Neural progenitor cell (in vitro differentiated cells): Measurements from ENCODE around the gene CEP131. TPM values are rescaled to one million over a fixed set of nuclear protein-coding genes. Genes with fewer than 3 reads are reported as not detected.
A peak's percentile ranks its signal among the peaks of the same experiment; 100 is the strongest.

ENCODE experiments used
- DNase-seq: peaks from one replicate; pipeline ENCODE4 v3.0.0-alpha.2; 2016; ENCODE audit warnings: low spot score
- H2AFZ ChIP-seq: fragments of 200-600 bp; sonication (generic); replicated peaks from 2 replicates; pipeline ENCODE4 v1.6.1; 2016; ENCODE audit warnings: antibody characterized with exemption
- H3F3A ChIP-seq: fragments of 200-600 bp; sonication (generic); 2 replicates; pipeline ENCODE4 v1.6.1; 2016; ENCODE audit warnings: antibody characterized with exemption, low read depth
- H3K27ac ChIP-seq: fragments of 200-600 bp; sonication (generic); 2 replicates; pipeline ENCODE4 v1.5.1; 2016; ENCODE audit warnings: mild to moderate bottlenecking
- H3K27me3 ChIP-seq: fragments of 200-600 bp; sonication (generic); 2 replicates; pipeline ENCODE4 v1.6.1; 2016; ENCODE audit warnings: mild to moderate bottlenecking, moderate library complexity
- H3K36me3 ChIP-seq: fragments of 200-600 bp; sonication (generic); 2 replicates; pipeline ENCODE4 v1.5.1; 2016
- H3K4me1 ChIP-seq: fragments of 200-600 bp; sonication (generic); 2 replicates; pipeline ENCODE4 v1.6.1; 2016; ENCODE audit warnings: mixed run types
- H3K4me2 ChIP-seq: fragments of 200-600 bp; sonication (generic); 2 replicates; pipeline ENCODE4 v1.6.1; 2016
- H3K4me3 ChIP-seq: fragments of 200-600 bp; sonication (generic); 2 replicates; pipeline ENCODE4 v1.5.1; 2016
- H3K79me2 ChIP-seq: fragments of 200-600 bp; sonication (generic); 2 replicates; pipeline ENCODE4 v1.6.1; 2016; ENCODE audit warnings: low read depth
- H3K9ac ChIP-seq: fragments of 200-600 bp; sonication (generic); 2 replicates; pipeline ENCODE4 v1.6.1; 2016
- H3K9me3 ChIP-seq: fragments of 200-600 bp; sonication (generic); 2 replicates; pipeline ENCODE4 v1.5.1; 2016; ENCODE audit warnings: low read depth
- H4K20me1 ChIP-seq: fragments of 200-600 bp; sonication (generic); 2 replicates; pipeline ENCODE4 v1.6.1; 2016; ENCODE audit warnings: low read depth
- H3K27ac Mint-ChIP-seq: 3 replicates; pipeline ENCODE4 v1.8.0; 2021; ENCODE audit warnings: mixed read lengths
- H3K27me3 Mint-ChIP-seq: 2 replicates; pipeline ENCODE4 v1.8.0; 2022; ENCODE audit warnings: low read depth, mild to moderate bottlenecking, inconsistent platforms, moderate library complexity, mixed read lengths; ENCODE audit not compliant: insufficient read depth
- H3K36me3 Mint-ChIP-seq: 3 replicates; pipeline ENCODE4 v1.8.0; 2021; ENCODE audit warnings: mixed read lengths
- H3K4me1 Mint-ChIP-seq: 3 replicates; pipeline ENCODE4 v1.8.0; 2021; ENCODE audit warnings: mixed read lengths
- H3K4me3 Mint-ChIP-seq: 3 replicates; pipeline ENCODE4 v1.8.0; 2021; ENCODE audit warnings: mild to moderate bottlenecking, moderate library complexity, mixed read lengths
- H3K9me3 Mint-ChIP-seq: 3 replicates; pipeline ENCODE4 v1.8.0; 2020; ENCODE audit warnings: mixed read lengths
- EZH2 ChIP-seq: fragments of 200-600 bp; sonication (generic); IDR thresholded peaks from 2 replicates; pipeline ENCODE4 v1.6.1; 2017; ENCODE audit warnings: antibody characterized with exemption, mild to moderate bottlenecking, moderate library complexity
- EZH2phosphoT487 ChIP-seq: fragments of 200-600 bp; sonication (generic); IDR thresholded peaks from 2 replicates; pipeline ENCODE4 v1.6.1; 2017; ENCODE audit warnings: antibody characterized with exemption
- total RNA-seq: library from RNA; depleted of rRNA; stranded (reverse); fragments of >200 nt; gene quantifications from 2 replicates; pipeline ENCODE4 v1.2.3, GENCODE V29; 2015; ENCODE audit warnings: low replicate concordance
- TF ChIP-seq, protein P1 (sequence below): fragments of 200-600 bp; sonication (generic); IDR thresholded peaks from 2 replicates; pipeline ENCODE4 v1.5.1; 2017; ENCODE audit warnings: antibody characterized with exemption, mild to moderate bottlenecking

CEP131 gene
- total RNA-seq, 1 donor from 2014 or later = 7.7 TPM

GRCh38 chr17:81238490-81238814, 15.7 kb upstream of the CEP131 start:
- TF ChIP-seq, protein P1, sequence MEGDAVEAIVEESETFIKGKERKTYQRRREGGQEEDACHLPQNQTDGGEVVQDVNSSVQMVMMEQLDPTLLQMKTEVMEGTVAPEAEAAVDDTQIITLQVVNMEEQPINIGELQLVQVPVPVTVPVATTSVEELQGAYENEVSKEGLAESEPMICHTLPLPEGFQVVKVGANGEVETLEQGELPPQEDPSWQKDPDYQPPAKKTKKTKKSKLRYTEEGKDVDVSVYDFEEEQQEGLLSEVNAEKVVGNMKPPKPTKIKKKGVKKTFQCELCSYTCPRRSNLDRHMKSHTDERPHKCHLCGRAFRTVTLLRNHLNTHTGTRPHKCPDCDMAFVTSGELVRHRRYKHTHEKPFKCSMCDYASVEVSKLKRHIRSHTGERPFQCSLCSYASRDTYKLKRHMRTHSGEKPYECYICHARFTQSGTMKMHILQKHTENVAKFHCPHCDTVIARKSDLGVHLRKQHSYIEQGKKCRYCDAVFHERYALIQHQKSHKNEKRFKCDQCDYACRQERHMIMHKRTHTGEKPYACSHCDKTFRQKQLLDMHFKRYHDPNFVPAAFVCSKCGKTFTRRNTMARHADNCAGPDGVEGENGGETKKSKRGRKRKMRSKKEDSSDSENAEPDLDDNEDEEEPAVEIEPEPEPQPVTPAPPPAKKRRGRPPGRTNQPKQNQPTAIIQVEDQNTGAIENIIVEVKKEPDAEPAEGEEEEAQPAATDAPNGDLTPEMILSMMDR = no peak
- Histone ChIP-seq H3K27ac (no peak overlapping the region), H3K27me3 (no peaks in the 10 kb centered on the region), H3F3A (peaks cover 22% of the 10 kb centered on the region), H4K20me1 (peaks cover 20% of the 10 kb centered on the region), H3K4me1 (peaks cover 5% of the 10 kb centered on the region), H3K9ac (peak overlapping the region; percentile 77), H3K4me2 (peak overlapping the region; percentile 86), H2AFZ (peak overlapping the region; percentile 3), H3K4me3 (peak overlapping the region; percentile 81), H3K9me3 (no peaks in the 10 kb centered on the region), H3K79me2 (peaks cover 27% of the 10 kb centered on the region), H3K36me3 (no peaks in the 10 kb centered on the region)
- no peak for DNase-seq
- Mint-ChIP-seq H3K4me3 (peak overlapping the region; percentile 98), H3K27ac (no peak overlapping the region), H3K4me1 (peaks cover 24% of the 10 kb centered on the region), H3K27me3 (peaks cover 9% of the 10 kb centered on the region), H3K36me3 (peaks cover 1% of the 10 kb centered on the region), H3K9me3 (no peaks in the 10 kb centered on the region)

DNA sequence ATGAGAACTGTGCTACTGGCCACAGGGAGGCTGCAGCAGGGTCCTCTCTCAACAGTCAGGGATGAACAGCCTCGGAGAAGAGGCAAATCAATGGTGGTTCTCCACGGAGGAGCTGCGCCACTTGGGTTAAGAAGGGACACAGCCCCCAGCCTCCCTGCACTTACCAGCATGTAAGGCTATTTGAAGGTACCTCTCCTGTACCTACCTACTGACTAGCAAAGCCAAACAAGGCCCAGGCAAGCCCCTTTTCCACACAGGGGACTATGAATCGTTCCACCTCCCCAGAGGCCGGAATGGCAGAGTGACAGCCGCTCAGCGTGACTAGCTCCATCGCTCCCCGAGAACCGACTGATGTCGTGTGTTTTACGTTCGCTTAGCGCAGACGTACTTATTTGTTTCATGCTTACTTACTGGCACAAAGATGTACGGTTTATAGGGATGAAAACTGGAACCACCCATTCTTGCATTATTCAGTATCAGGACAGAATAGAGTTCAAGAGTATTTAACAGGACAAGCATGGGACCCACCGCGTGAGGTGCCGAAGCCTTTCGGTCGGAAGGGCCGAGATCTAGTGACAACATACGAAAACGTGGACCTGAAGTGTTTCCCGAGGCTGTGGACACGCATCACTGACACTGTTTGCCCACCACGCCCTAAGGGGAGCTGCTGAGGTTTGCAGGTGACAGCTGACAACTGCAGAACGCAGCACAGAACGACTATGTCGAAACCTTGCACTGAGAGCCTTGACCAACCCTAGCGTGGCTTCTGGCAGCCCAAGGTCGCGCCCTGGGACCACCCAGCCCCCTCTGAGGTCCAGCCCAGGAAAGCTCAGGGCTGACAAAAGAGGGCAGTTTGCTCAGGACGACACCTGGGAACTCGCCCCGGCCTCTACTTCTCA, 15.1 kb upstream of the CEP131 start:
- Mint-ChIP-seq H3K4me3 (peak overlapping the region; percentile 98), H3K27ac (no peak overlapping the region), H3K36me3 (peaks cover 1% of the 10 kb centered on the region), H3K4me1 (peaks cover 24% of the 10 kb centered on the region), H3K27me3 (peaks cover 9% of the 10 kb centered on the region), H3K9me3 (no peaks in the 10 kb centered on the region)
- Histone ChIP-seq H3K4me1 (peaks cover 5% of the 10 kb centered on the region), H3K36me3 (no peaks in the 10 kb centered on the region), H3K27me3 (no peaks in the 10 kb centered on the region), H3K4me2 (peak overlapping the region; percentile 86), H3K9me3 (no peaks in the 10 kb centered on the region), H3K27ac (no peak overlapping the region), H3K9ac (peak overlapping the region; percentile 77), H3K79me2 (peaks cover 27% of the 10 kb centered on the region), H3K4me3 (peak overlapping the region; percentile 81), H2AFZ (no peak overlapping the region), H3F3A (peaks cover 17% of the 10 kb centered on the region), H4K20me1 (peaks cover 18% of the 10 kb centered on the region)
- DNase-seq = no peak
- TF ChIP-seq, protein P1 = no peak
- TF ChIP-seq EZH2 (no peak), EZH2phosphoT487 (no peak)

DNA sequence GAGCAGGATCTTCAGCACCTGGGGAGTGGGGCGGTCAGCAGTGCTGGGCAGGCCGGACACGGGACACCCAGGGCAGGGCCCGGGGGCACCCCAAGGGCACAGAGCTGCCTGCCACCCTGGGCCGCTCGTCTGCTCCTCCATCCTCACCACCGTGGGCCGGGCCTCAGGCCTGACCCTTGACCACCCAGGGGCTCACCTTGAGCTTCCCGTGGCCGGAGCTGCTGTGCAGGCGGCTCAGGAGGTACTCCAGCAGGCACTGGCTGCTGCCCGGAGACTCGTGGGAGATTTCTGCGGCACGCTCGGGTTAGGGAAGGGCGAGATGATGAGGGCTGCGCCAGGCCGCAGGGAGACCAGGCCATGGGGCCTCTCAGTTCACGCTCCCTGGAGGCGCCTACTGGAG, 14.0 kb upstream of the CEP131 start:
- no peak for DNase-seq
- TF ChIP-seq, protein P1 = no peak
- no peak for TF ChIP-seq EZH2phosphoT487
- TF ChIP-seq EZH2 = no peak
- no peak overlapping the region for H2AFZ ChIP-seq
- H3K9me3 Mint-ChIP-seq = no peaks in the 10 kb centered on the region
- H3K79me2 ChIP-seq = peaks cover 27% of the 10 kb centered on the region
- H3K36me3 Mint-ChIP-seq = peaks cover 1% of the 10 kb centered on the region
- H4K20me1 ChIP-seq = peaks cover 11% of the 10 kb centered on the region
- H3K4me3 Mint-ChIP-seq = peak overlapping the region; percentile 98
- peaks cover 9% of the 10 kb centered on the region for H3F3A ChIP-seq
- peaks cover 5% of the 10 kb centered on the region for H3K4me1 ChIP-seq
- no peaks in the 10 kb centered on the region for H3K9me3 ChIP-seq
- no peak overlapping the region for H3K4me2 ChIP-seq
- no peak overlapping the region for H3K27ac Mint-ChIP-seq
- no peak overlapping the region for H3K27ac ChIP-seq
- peaks cover 7% of the 10 kb centered on the region for H3K27me3 Mint-ChIP-seq
- peaks cover 21% of the 10 kb centered on the region for H3K4me1 Mint-ChIP-seq
- no peaks in the 10 kb centered on the region for H3K36me3 ChIP-seq
- no peak overlapping the region for H3K4me3 ChIP-seq
- H3K27me3 ChIP-seq = no peaks in the 10 kb centered on the region
- no peak overlapping the region for H3K9ac ChIP-seq
